ENCODE data around the gene ABHD15. TPM values are rescaled to one million over a fixed set of nuclear protein-coding genes. Genes with fewer than 3 reads are reported as not detected.

Gene ABHD15
- total and polyA plus RNA-seq, 9 of the 15 experiments (the other 6 are each of a cell fraction or from before 2014, with no cell fraction given): 0.85 to 4.2 (median 2.1) TPM

DNA sequence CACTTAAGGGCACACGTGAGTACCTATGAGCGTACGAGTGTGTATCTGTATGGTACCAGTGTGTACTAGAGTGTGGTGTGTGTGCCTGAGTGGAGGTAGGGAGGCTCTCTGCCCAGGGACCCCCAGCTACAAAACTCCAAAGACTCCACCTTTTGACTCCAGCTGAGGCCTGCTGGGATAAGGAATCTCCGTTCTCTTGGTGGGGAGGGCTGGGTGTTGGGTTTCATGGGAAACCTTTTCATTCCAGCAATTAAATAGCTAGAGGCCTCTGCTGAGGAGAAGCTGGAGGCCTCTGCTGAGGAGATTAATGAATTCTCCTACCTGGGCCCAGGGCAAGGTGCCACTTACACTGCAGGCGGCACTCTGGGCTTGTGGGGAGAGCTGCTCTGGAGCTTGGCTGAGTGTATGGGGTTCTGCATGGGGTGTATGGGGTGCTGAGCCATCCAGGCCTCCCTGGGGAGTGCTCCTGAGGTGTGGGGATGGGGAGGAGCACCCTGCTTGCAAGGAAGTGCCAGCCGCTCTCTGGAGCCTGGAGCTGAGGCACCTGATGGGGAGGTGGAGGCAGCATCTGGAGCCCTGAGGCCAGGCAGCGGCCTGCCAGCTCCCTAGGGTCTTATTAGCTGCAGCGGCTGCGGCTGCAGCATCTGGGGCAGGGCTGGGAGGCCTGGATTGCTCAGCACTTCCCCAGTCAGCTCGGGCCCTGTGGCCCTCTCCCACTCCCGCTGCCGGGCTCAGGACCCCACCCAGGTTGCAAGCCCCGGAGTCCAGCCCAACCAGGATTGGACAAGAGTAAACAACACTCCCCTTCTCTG lies 30.7 kb upstream of the ABHD15 start (continued):
- no peak for TF ChIP-seq ZBTB7A (IDR thresholded peaks at IDR 0.05; ENCODE audit: borderline replicate concordance, control insufficient read depth, low read depth, low read length)

GRCh38 chr17:29596811-29597210 lies 30.0 kb upstream of the ABHD15 start:
- in situ Hi-C loops (cut with MboI) (no loop called here), intact Hi-C loops (cut with micrococcal nuclease) (no loop called here)
- DNase-seq (ENCODE audit: extremely low read depth in 1 of 4, low spot score in 3 of 4): peak; percentile 37 to 61 (median 52)
- no TSS peak for BruUV-seq (replicated peaks)
- H3K4me3 ChIP-seq: no peak overlapping the region
- peaks cover 12% of the 10 kb centered on the region for H4K20me1 ChIP-seq (replicated peaks; ENCODE audit: control insufficient read depth, insufficient read depth, low read length)
- no peaks in the 10 kb centered on the region for H3K36me3 ChIP-seq (ENCODE audit: control insufficient read depth, insufficient read depth, low read length)
- H3K9me3 ChIP-seq (replicated peaks; ENCODE audit: control insufficient read depth, insufficient read depth, low read depth, low read length): no peaks in the 10 kb centered on the region
- peaks cover 6% of the 10 kb centered on the region; the same call in 2 of the 3 replicates for H3K79me2 ChIP-seq (ENCODE audit: control insufficient read depth, insufficient read depth, low read length)
- H3K9me1 ChIP-seq (ENCODE audit: control insufficient read depth, insufficient read depth, low read length): peaks cover 4% of the 10 kb centered on the region
- peak; percentile 31; the same call in 2 of the 3 replicates for ATAC-seq
- 20% methylated on average over 8 of the region's 9 CpGs for WGBS (ENCODE audit: insufficient coverage, low coverage, missing lambda C conversion rate)
- CTCF ChIA-PET (ENCODE audit: low intra/inter-chr PET ratio): no interaction called here
- H3K27me3 ChIP-seq (ENCODE audit: control insufficient read depth in 2 of 2, insufficient read depth in 2 of 2, low read length in 2 of 2): no peaks in the 10 kb centered on the region
- H2AFZ ChIP-seq (ENCODE audit: low read depth, low read length): no peak overlapping the region
- POLR2A ChIA-PET: interaction anchor here (0.7 to 1.6 kb wide), 2 partner anchors 15 to 21 kb away, joined by 3 read pairs; no protein-coding TSS in a partner anchor
- peak overlapping the region in 1 of 2 experiments; percentile 78; a peak in 2 of 4 replicates for H3K9ac ChIP-seq (ENCODE audit: insufficient read depth in 1 of 2, low read depth in 2 of 2, low read length in 2 of 2)
- H3K4me1 ChIP-seq (replicated peaks in 1 of 2; ENCODE audit: control insufficient read depth in 2 of 2, insufficient read depth in 2 of 2, low read length in 2 of 2): peaks cover 20 to 54% of the 10 kb centered on the region in 2 experiments
- FAIRE-seq: no peak
- H3K4me2 ChIP-seq (ENCODE audit: insufficient read depth, low read length): no peak overlapping the region; the same call in 1 of the 2 replicates
- H3K27ac ChIP-seq (ENCODE audit: extremely low read depth, low read depth, low read length): no peak overlapping the region
- TF ChIP-seq NFE2L1 (tag; IDR thresholded peaks at IDR 0.05; ENCODE audit: borderline replicate concordance, low read depth): no peak
- TF ChIP-seq NCOA6 (IDR thresholded peaks at IDR 0.05): no peak
- TF ChIP-seq CBFA2T2 (conservative IDR thresholded peaks at IDR 0.05): no peak
- TF ChIP-seq GABPB1 (CRISPR knock-in tag; IDR thresholded peaks at IDR 0.05): no peak
- no peak for TF ChIP-seq ZNF668 (CRISPR knock-in tag; IDR thresholded peaks at IDR 0.05)
- TF ChIP-seq PPARD (CRISPR knock-in tag; IDR thresholded peaks at IDR 0.05): no peak
- 0 out of 4 replicates have a peak, but pooled peaks of 1 of the 2 experiments have one; percentile 36 for TF ChIP-seq RCOR1 (IDR thresholded peaks at IDR 0.05; ENCODE audit: borderline replicate concordance in 1 of 2, low read depth in 2 of 2, low read length in 2 of 2)
- peak; percentile 37; the same call in 1 of the 2 replicates for TF ChIP-seq VEZF1 (CRISPR knock-in tag; IDR thresholded peaks at IDR 0.05)
- TF ChIP-seq, protein P1, sequence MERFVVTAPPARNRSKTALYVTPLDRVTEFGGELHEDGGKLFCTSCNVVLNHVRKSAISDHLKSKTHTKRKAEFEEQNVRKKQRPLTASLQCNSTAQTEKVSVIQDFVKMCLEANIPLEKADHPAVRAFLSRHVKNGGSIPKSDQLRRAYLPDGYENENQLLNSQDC (CRISPR knock-in tag; IDR thresholded peaks at IDR 0.05): no peak
- no peak for TF ChIP-seq ZNF644 (tag; IDR thresholded peaks at IDR 0.05; ENCODE audit: low read depth)
- no peak for TF ChIP-seq POLR2A (conservative IDR thresholded peaks at IDR 0.05)
- TF ChIP-seq ZNF121 (CRISPR knock-in tag; conservative IDR thresholded peaks at IDR 0.05): no peak
- TF ChIP-seq, protein P2, sequence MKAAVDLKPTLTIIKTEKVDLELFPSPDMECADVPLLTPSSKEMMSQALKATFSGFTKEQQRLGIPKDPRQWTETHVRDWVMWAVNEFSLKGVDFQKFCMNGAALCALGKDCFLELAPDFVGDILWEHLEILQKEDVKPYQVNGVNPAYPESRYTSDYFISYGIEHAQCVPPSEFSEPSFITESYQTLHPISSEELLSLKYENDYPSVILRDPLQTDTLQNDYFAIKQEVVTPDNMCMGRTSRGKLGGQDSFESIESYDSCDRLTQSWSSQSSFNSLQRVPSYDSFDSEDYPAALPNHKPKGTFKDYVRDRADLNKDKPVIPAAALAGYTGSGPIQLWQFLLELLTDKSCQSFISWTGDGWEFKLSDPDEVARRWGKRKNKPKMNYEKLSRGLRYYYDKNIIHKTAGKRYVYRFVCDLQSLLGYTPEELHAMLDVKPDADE (conservative IDR thresholded peaks at IDR 0.05; ENCODE audit: control insufficient read depth, low read depth, low read length): no peak
